Thyroid gland (tissue), 4 donors: ENCODE measurements around the gene RNU5D-1. TPM values are rescaled to one million over a fixed set of nuclear protein-coding genes. Genes with fewer than 3 reads are reported as not detected.

ENCODE experiments used
- DNase-seq, 2 donors: peaks; one replicate each; pipeline ENCODE4 v3.0.0-alpha.2; 2019
- H3K27ac ChIP-seq, 3 donors: fragments of 200-600 bp; sonication (generic); 1 replicate in 2 of 3; 2 replicates in 1 of 3; pipeline ENCODE4 v1.5.1; 2016 to 2019; ENCODE audit warnings: mild to moderate bottlenecking in 1 of 3, moderate library complexity in 1 of 3
- H3K27me3 ChIP-seq: fragments of 200-600 bp; sonication (generic); one replicate; pipeline ENCODE4 v1.5.1; 2019
- H3K36me3 ChIP-seq, 2 donors: fragments of 200-600 bp; sonication (generic); one replicate each; pipeline ENCODE4 v1.5.1; 2016 to 2019
- H3K4me1 ChIP-seq, 2 donors: fragments of 200-600 bp; sonication (generic); one replicate each; pipeline ENCODE4 v1.5.1; 2017 to 2019
- H3K4me3 ChIP-seq, 3 donors: fragments of 200-600 bp; sonication (generic); replicated peaks in 1 of 3; 1 replicate in 2 of 3; 2 replicates in 1 of 3; pipeline ENCODE4 v1.5.1; 2016; ENCODE audit warnings: mild to moderate bottlenecking in 1 of 3
- H3K9me3 ChIP-seq: fragments of 200-600 bp; sonication (generic); one replicate; pipeline ENCODE4 v1.5.1; 2017
- POLR2A ChIP-seq, 2 donors: fragments of 450-650 bp; IDR thresholded peaks; one replicate each; pipeline ENCODE4 v1.6.1; 2017; ENCODE audit warnings: antibody characterized with exemption in 2 of 2, mild to moderate bottlenecking in 2 of 2, moderate library complexity in 1 of 2
- WGBS, 2 donors: methylation state at CpG; one replicate each; pipeline ENCODE4 v1.1.5; 2017; 5-methylcytosine and 5-hydroxymethylcytosine counted together
- intact Hi-C: fragments of 100-400 bp; cut with DNase I; formaldehyde crosslinking; loops from one replicate; pipeline ENCODE4 v1.15.1; 2023
- small RNA-seq: library from RNA; depleted of rRNA; stranded (forward); fragments of <200 nt; gene quantifications from one replicate; pipeline ENCODE3, GENCODE V24; 2016
- total RNA-seq, 4 donors: library from RNA; depleted of rRNA; stranded (reverse); fragments of >200 nt; gene quantifications; one replicate each; pipeline ENCODE4 v1.2.3, GENCODE V29; 2016
- TF ChIP-seq, protein P1 (sequence below), 6 experiments: fragments of 200-600 bp in 3 of 6; fragments of 450-650 bp in 3 of 6; sonication (generic) in 3 of 6; IDR thresholded peaks; one replicate each; pipeline ENCODE4 v1.5.1; 2016 to 2019; ENCODE audit warnings: antibody characterized with exemption in 6 of 6, mild to moderate bottlenecking in 2 of 6, inconsistent platforms in 1 of 6, moderate library complexity in 1 of 6

RNU5D-1 gene
- total RNA-seq, 4 donors from 2014 or later = not detected

DNA sequence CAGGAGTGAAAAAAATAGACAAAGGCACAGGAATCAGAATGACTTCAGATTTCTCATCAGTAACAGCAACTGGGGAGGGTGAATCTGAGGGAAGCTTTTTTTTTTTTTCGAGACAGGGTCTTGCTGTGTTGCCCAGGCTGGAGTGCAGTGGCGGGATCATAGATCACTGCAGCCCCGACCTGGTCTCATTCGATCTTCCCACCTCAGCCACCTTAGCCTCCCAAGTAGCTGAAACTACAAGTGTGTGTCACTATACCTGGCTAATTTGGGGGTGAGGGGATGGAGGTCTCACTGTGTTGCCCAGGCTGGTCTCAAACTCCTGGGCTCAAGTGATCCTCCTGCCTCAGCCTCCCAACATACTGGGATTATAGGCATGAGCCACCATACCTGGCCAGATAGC is 45.8 kb downstream of the RNU5D-1 start:
- intact Hi-C loops = no loop called here
- DNase-seq = no peak
- no peaks in the 10 kb centered on the region for H3K9me3 ChIP-seq
- WGBS, 2 donors = 93 to 94% methylated on average over 4 of the region's 4 CpGs
- H3K27ac ChIP-seq = no peak overlapping the region
- H3K36me3 ChIP-seq = no peaks in the 10 kb centered on the region
- H3K27me3 ChIP-seq = no peaks in the 10 kb centered on the region
- no peak overlapping the region for H3K4me3 ChIP-seq
- H3K4me1 ChIP-seq = no peaks in the 10 kb centered on the region
- TF ChIP-seq, protein P1, sequence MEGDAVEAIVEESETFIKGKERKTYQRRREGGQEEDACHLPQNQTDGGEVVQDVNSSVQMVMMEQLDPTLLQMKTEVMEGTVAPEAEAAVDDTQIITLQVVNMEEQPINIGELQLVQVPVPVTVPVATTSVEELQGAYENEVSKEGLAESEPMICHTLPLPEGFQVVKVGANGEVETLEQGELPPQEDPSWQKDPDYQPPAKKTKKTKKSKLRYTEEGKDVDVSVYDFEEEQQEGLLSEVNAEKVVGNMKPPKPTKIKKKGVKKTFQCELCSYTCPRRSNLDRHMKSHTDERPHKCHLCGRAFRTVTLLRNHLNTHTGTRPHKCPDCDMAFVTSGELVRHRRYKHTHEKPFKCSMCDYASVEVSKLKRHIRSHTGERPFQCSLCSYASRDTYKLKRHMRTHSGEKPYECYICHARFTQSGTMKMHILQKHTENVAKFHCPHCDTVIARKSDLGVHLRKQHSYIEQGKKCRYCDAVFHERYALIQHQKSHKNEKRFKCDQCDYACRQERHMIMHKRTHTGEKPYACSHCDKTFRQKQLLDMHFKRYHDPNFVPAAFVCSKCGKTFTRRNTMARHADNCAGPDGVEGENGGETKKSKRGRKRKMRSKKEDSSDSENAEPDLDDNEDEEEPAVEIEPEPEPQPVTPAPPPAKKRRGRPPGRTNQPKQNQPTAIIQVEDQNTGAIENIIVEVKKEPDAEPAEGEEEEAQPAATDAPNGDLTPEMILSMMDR (IDR thresholded peaks at IDR 0.05) = no peak
- no peak for TF ChIP-seq POLR2A (IDR thresholded peaks at IDR 0.05)

DNA sequence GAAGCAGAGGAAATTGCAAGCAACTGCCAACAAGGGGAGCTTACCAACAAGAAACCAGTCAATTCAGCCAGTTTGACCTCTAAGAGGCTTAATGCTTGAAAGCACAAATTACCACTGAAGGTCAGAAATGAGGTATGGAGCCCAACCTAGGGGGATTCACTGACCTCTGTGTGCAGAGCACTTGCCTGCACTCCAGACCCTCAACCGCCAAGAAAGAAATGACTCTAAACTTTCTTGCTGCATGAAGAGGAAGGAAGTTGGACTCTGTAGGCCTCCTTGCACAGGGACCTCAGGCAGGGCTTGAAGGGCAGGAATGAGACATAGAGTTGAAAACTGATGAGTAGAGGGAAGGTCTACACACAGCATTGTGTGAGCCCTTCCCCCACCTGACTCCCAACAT is 46.4 kb downstream of the RNU5D-1 start:
- Histone ChIP-seq H3K9me3 (no peaks in the 10 kb centered on the region), H3K36me3 (no peaks in the 10 kb centered on the region), H3K27me3 (no peaks in the 10 kb centered on the region), H3K27ac (no peak overlapping the region), H3K4me3 (no peak overlapping the region), H3K4me1 (no peaks in the 10 kb centered on the region)
- TF ChIP-seq, protein P1 (IDR thresholded peaks at IDR 0.05) = no peak
- TF ChIP-seq POLR2A (IDR thresholded peaks at IDR 0.05) = no peak
- intact Hi-C loops = no loop called here
- WGBS, 2 donors = 80 to 100% methylated on average over 1 of the region's 1 CpG
- DNase-seq = no peak

DNA sequence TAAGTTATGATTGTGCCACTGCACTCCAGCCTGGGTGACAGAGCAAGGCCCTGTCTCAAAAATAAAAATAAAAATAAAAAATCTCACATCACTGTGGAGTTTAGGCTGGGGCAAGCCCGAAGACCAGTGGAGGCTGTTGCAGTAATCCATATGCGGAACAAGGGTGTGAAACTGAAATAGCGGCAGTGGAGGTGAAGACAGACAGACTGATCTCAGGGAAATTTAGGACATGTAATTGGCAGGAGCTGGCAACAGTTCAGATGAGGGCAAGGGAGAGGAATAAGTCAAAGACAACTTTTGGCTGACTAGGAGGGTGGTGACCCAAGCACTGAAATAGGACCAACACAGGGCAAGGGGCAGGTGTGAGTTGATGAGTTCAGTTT is 48.1 kb downstream of the RNU5D-1 start:
- no peaks in the 10 kb centered on the region for H3K27me3 ChIP-seq
- no peaks in the 10 kb centered on the region for H3K4me1 ChIP-seq
- intact Hi-C loops = no loop called here
- H3K36me3 ChIP-seq = no peaks in the 10 kb centered on the region
- DNase-seq = no peak
- H3K9me3 ChIP-seq = no peaks in the 10 kb centered on the region
- no peak overlapping the region for H3K27ac ChIP-seq
- WGBS, 2 donors = 99 to 100% methylated on average over 3 of the region's 3 CpGs
- no peak overlapping the region for H3K4me3 ChIP-seq
- TF ChIP-seq, protein P1 (IDR thresholded peaks at IDR 0.05) = no peak
- no peak for TF ChIP-seq POLR2A (IDR thresholded peaks at IDR 0.05)

DNA sequence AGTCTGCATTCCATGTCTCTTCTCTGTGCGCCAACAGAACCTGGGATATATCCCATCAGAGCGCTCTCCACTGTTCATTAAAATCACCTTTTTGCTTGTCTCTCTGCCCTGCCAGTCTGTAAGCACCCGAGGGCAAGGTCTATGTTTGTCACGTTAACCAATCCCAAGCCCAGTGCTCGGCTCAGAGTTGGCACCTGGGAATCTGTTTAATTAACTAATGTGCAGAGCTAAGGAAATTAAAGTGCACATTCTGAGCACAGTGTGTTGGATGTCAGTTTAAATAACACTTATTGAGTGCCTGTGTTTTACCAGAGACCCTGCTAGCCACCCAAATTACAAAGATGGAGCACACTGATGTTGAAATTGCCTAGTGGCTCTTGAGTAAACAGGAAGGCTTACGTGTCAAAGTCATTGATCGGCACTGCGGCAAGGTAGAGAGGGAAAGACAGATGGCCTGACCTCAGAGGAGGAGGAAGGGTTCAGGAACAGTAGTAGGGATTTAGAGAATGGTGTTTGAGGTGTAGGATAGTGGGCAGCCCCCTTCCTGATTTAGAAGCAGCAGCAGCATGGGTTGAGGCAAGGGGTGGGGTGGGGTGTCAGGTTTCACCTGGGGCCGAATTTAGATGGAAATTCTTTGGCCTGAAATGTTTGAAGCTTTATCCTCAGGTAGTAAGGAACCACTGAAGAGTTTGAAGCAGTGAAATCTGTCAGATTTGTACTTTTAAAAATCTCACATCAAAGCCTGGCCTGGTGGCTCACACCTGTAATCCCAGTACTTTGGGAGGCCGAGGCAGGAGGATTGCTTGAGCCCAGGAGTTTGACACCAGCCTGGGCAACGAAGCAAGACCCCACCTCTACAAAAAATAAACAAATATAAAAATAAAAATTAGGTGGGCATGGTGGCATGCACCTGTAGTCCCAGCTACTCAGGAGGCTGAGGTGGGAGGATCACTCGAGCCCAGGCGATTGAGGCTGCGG is 48.8 kb downstream of the RNU5D-1 start:
- H3K27ac ChIP-seq = no peak overlapping the region
- H3K4me1 ChIP-seq = no peaks in the 10 kb centered on the region
- WGBS, 2 donors = 83 to 84% methylated on average over 14 of the region's 14 CpGs
- no peaks in the 10 kb centered on the region for H3K9me3 ChIP-seq
- no peak for DNase-seq
- H3K27me3 ChIP-seq = no peaks in the 10 kb centered on the region
- intact Hi-C loops = no loop called here
- H3K36me3 ChIP-seq = no peaks in the 10 kb centered on the region
- H3K4me3 ChIP-seq = no peak overlapping the region
- no peak for TF ChIP-seq POLR2A (IDR thresholded peaks at IDR 0.05)
- TF ChIP-seq, protein P1 (IDR thresholded peaks at IDR 0.05) = no peak

Small RNA genes lying within 50 kb of the gene (small RNA-seq; reads per million reads assigned to genes)
- gene RNU5D-1 = 3.7 reads per million, percentile 79 among the genes with 10 or more reads in this experiment
- gene RNU5F-1 = not detected
- 349 reads per million, percentile 98 among the genes with 10 or more reads in this experiment for gene SNORD38A
- not detected for gene SNORD38B
- gene SNORD46 = 2,563 reads per million, percentile 99 among the genes with 10 or more reads in this experiment
- not detected for gene SNORD55

Other genes starting within 250 kb of the RNU5D-1 start
- gene TMEM53, start 56.7 kb downstream of the RNU5D-1 start, total RNA-seq = 10 to 100 TPM in 1 of 4 donors, 1 to 10 TPM in 3; 3.9 to 10.4 (median 8.0) TPM
- 1 to 10 TPM in 2 of 4 donors, not detected in 2; 1.3 to 1.9 TPM for gene ARMH1, start 56.5 kb downstream of the RNU5D-1 start, total RNA-seq
- gene KIF2C, start 8.7 kb upstream of the RNU5D-1 start, total RNA-seq = 1 to 10 TPM in 2 of 4 donors, under 1 TPM in 2; 0.63 to 1.2 (median 1.0) TPM
- 1,000 to 10,000 TPM; 1,167 to 2,709 (median 1,595) TPM for gene RPS8, start 44.4 kb upstream of the RNU5D-1 start, total RNA-seq
- gene BEST4, start 57.0 kb upstream of the RNU5D-1 start, total RNA-seq = under 1 TPM in 2 of 4 donors, not detected in 2; 0.42 to 0.56 TPM
- 10 to 100 TPM in 3 of 4 donors, 1 to 10 TPM in 1; 7.4 to 18.4 (median 13.6) TPM for gene PLK3, start 69.2 kb upstream of the RNU5D-1 start, total RNA-seq
- gene DYNLT4, start 76.2 kb upstream of the RNU5D-1 start, total RNA-seq = 1 to 10 TPM in 1 of 4 donors, under 1 TPM in 1, not detected in 2; 0.67 to 1.0 TPM
- gene BTBD19, start 77.4 kb upstream of the RNU5D-1 start, total RNA-seq = 10 to 100 TPM in 2 of 4 donors, 1 to 10 TPM in 2; 7.3 to 14.9 (median 9.2) TPM
- 1 to 10 TPM in 1 of 4 donors, under 1 TPM in 3; 0.15 to 1.0 (median 0.52) TPM for gene PTCH2, start 112.1 kb upstream of the RNU5D-1 start, total RNA-seq